B cell (primary cell): ENCODE results near the gene FAM53A. TPM values are rescaled to one million over a fixed set of nuclear protein-coding genes. Genes with fewer than 3 reads are reported as not detected.

ENCODE experiments used
- ATAC-seq: fragments of 200-7000 bp; cut with Tn5 transposase; one replicate; pipeline ENCODE4 v1.10.0; 2021; ENCODE audit warnings: low read depth, mild to moderate bottlenecking, moderate number of reproducible peaks, moderate library complexity
- CTCF ChIA-PET: fragments of 350-600 bp; sonication (Branson Sonifier 250); formaldehyde crosslinking; loops from one replicate; lab custom pipeline; 2021; ENCODE audit warnings: antibody characterized with exemption, inconsistent platforms; lab: Charles Lee
- POLR2A ChIA-PET: fragments of 350-600 bp; sonication (Branson Sonifier 250); formaldehyde crosslinking; loops from one replicate; lab custom pipeline; 2021; ENCODE audit warnings: antibody characterized with exemption; lab: Charles Lee
- DNase-seq: peaks from one replicate; pipeline ENCODE4 v3.0.0; 2013
- H2AFZ ChIP-seq: 2 replicates; pipeline ENCODE4 v1.6.1; 2012; ENCODE audit warnings: mild to moderate bottlenecking, low read depth, low read length; ENCODE audit not compliant: insufficient read depth, poor library complexity, severe bottlenecking
- H3K27ac ChIP-seq, 2 donors: 1 replicate in 1 of 2; 2 replicates in 1 of 2; pipeline ENCODE4 v1.5.1; 2012 to 2013; ENCODE audit warnings: low read length in 2 of 2, mild to moderate bottlenecking in 2 of 2, moderate library complexity in 1 of 2
- H3K27me3 ChIP-seq, 4 experiments: fragments of 200-600 bp in 1 of 4; sonication (generic) in 1 of 4; replicated peaks in 1 of 4; 1 replicate in 2 of 4; 2 replicates in 2 of 4; pipeline versions ENCODE4 v1.6.1 to v1.7.0; 2013 to 2016; ENCODE audit warnings: low read length in 3 of 4, mild to moderate bottlenecking in 2 of 4, mixed read lengths in 1 of 4, moderate library complexity in 1 of 4; ENCODE audit not compliant: insufficient read depth in 4 of 4, control insufficient read depth in 3 of 4; ENCODE audit errors: control extremely low read depth in 1 of 4
- H3K36me3 ChIP-seq, 2 experiments: replicated peaks in 1 of 2; 1 replicate in 1 of 2; 2 replicates in 1 of 2; pipeline versions ENCODE4 v1.6.1 to v1.7.1; 2013; ENCODE audit warnings: low read length in 1 of 2; ENCODE audit not compliant: insufficient read depth in 2 of 2, control insufficient read depth in 1 of 2; ENCODE audit errors: control extremely low read depth in 1 of 2, extremely low read depth in 1 of 2
- H3K4me1 ChIP-seq, 2 donors: fragments of 200-600 bp in 1 of 2; sonication (generic) in 1 of 2; 1 replicate in 1 of 2; 2 replicates in 1 of 2; pipeline versions ENCODE4 v1.5.1 to v1.6.1; 2013 to 2017; ENCODE audit warnings: low read length in 2 of 2; ENCODE audit not compliant: control insufficient read depth in 2 of 2, insufficient read depth in 2 of 2
- H3K4me2 ChIP-seq: replicated peaks from 2 replicates; pipeline ENCODE3; 2012; ENCODE audit warnings: mild to moderate bottlenecking, low read depth, low read length; ENCODE audit not compliant: poor library complexity, severe bottlenecking
- H3K4me3 ChIP-seq, 5 experiments: fragments of 200-600 bp in 1 of 5; sonication (generic) in 1 of 5; 1 replicate in 3 of 5; 2 replicates in 2 of 5; pipeline versions ENCODE4 v1.5.1 to v1.7.0; 2011 to 2016; ENCODE audit warnings: low read length in 4 of 5, mild to moderate bottlenecking in 4 of 5, low read depth in 2 of 5, control low read depth in 1 of 5, moderate library complexity in 1 of 5; ENCODE audit not compliant: insufficient read depth in 1 of 5; ENCODE audit errors: control extremely low read depth in 1 of 5, extremely low read depth in 1 of 5
- H3K79me2 ChIP-seq: fragments of 200-600 bp; sonication (generic); one replicate; pipeline ENCODE4 v1.6.0; 2016; ENCODE audit warnings: low read length; ENCODE audit not compliant: control insufficient read depth, insufficient read depth
- H3K9ac ChIP-seq: fragments of 200-600 bp; sonication (generic); 2 replicates; pipeline ENCODE4 v1.6.1; 2017; ENCODE audit warnings: mild to moderate bottlenecking, low read length, moderate library complexity
- H3K9me3 ChIP-seq, 3 donors: one replicate each; pipeline versions ENCODE4 v1.6.1 to v1.7.1; 2013; ENCODE audit warnings: low read length in 2 of 3; ENCODE audit not compliant: control insufficient read depth in 2 of 3, insufficient read depth in 1 of 3; ENCODE audit errors: control extremely low read depth in 1 of 3
- H4K20me1 ChIP-seq: 2 replicates; pipeline ENCODE4 v1.6.0; 2012; ENCODE audit warnings: mild to moderate bottlenecking, low read length; ENCODE audit not compliant: insufficient read depth, control insufficient read depth, poor library complexity, severe bottlenecking
- H3K27ac Mint-ChIP-seq: one replicate; pipeline ENCODE4 v1.8.0; 2021; ENCODE audit warnings: mixed read lengths
- H3K27me3 Mint-ChIP-seq: one replicate; pipeline ENCODE4 v1.8.0; 2021; ENCODE audit warnings: mixed read lengths
- H3K4me1 Mint-ChIP-seq: one replicate; pipeline ENCODE4 v1.8.0; 2021; ENCODE audit warnings: mixed read lengths
- H3K4me3 Mint-ChIP-seq: one replicate; pipeline ENCODE4 v1.8.0; 2021; ENCODE audit warnings: mixed read lengths
- H3K9me3 Mint-ChIP-seq: one replicate; pipeline ENCODE4 v1.8.0; 2022; ENCODE audit warnings: mixed read lengths; ENCODE audit not compliant: insufficient read depth
- EZH2 ChIP-seq: IDR thresholded peaks from 2 replicates; pipeline ENCODE4 v1.6.1; 2012; ENCODE audit warnings: borderline replicate concordance, low read depth, mild to moderate bottlenecking, moderate library complexity, low read length; ENCODE audit not compliant: insufficient read depth, poor library complexity, severe bottlenecking
- WGBS: methylation state at CpG from one replicate; pipeline ENCODE4 v1.1.5; 2013; ENCODE audit warnings: missing lambda C conversion rate; ENCODE audit not compliant: insufficient coverage; 5-methylcytosine and 5-hydroxymethylcytosine counted together
- intact Hi-C: fragments of 100-400 bp; cut with micrococcal nuclease; formaldehyde crosslinking; loops from one replicate; pipeline ENCODE4 v1.10.0; 2022
- polyA plus RNA-seq: library from polyadenylated mRNA; depleted of rRNA; stranded (reverse); fragments of >200 nt; gene quantifications from 2 replicates; pipeline ENCODE4 v1.2.3, GENCODE V29; 2012
- total RNA-seq, 2 donors: library from RNA; stranded (reverse); fragments of 120-200 nt in 1 of 2; gene quantifications; 1 replicate in 1 of 2; 2 replicates in 1 of 2; pipeline versions ENCODE4 v1.2.3 to v1.2.4, GENCODE V29; 2013 to 2022
- TF ChIP-seq, protein P1 (sequence below): fragments of 200-600 bp; IDR thresholded peaks from one replicate; pipeline ENCODE4 v1.8.0; 2022; ENCODE audit warnings: antibody characterized with exemption, mild to moderate bottlenecking

The FAM53A gene
- total and polyA plus RNA-seq, 2 donors (not counting 1 experiment from before 2014, with no cell fraction given): 2.2 to 4.2 TPM

DNA sequence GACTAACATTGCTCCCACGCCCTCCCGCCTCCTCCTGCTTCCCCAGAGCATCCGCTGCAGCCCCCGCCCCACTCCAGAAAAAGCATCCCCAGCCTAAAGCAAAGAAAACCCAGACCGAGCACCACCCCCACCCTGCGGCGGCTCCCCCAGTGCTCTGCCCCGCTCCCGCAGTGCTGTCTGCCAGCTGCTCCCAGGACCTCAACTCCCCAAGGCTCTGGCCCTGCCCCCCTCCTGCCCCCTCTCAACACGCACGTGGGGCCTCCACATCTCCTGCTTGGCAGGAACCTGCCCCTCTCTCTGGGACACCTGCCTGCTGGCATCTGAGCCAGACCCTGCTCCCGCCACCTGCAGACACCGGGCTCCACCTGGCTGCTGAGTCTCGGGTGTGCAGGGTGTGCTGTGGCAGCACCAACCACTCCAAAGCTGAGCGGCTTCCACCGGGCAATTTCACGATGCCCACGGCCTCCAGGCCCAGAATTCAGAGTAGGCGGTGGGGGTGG is 79.4 kb downstream of the FAM53A start:
- H3K9me3 ChIP-seq: peaks cover 0 to 5% (median 0%) of the 10 kb centered on the region in 3 donors
- intact Hi-C loops: no loop called here
- DNase-seq: peak; percentile 32
- Mint-ChIP-seq H3K4me1 (no peaks in the 10 kb centered on the region), H3K9me3 (no peaks in the 10 kb centered on the region), H3K4me3 (no peak overlapping the region), H3K27me3 (peaks cover 3% of the 10 kb centered on the region), H3K27ac (no peak overlapping the region)
- CTCF ChIA-PET: interaction anchor here (0.5 kb wide), 1 partner anchor 474 kb away, joined by 4 read pairs; no protein-coding TSS in a partner anchor
- peaks cover 0 to 12% of the 10 kb centered on the region in 2 donors for H3K4me1 ChIP-seq
- WGBS: 40% methylated on average over 14 of the region's 19 CpGs
- TF ChIP-seq, protein P1, sequence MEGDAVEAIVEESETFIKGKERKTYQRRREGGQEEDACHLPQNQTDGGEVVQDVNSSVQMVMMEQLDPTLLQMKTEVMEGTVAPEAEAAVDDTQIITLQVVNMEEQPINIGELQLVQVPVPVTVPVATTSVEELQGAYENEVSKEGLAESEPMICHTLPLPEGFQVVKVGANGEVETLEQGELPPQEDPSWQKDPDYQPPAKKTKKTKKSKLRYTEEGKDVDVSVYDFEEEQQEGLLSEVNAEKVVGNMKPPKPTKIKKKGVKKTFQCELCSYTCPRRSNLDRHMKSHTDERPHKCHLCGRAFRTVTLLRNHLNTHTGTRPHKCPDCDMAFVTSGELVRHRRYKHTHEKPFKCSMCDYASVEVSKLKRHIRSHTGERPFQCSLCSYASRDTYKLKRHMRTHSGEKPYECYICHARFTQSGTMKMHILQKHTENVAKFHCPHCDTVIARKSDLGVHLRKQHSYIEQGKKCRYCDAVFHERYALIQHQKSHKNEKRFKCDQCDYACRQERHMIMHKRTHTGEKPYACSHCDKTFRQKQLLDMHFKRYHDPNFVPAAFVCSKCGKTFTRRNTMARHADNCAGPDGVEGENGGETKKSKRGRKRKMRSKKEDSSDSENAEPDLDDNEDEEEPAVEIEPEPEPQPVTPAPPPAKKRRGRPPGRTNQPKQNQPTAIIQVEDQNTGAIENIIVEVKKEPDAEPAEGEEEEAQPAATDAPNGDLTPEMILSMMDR: no peak
- TF ChIP-seq EZH2: no peak
- H3K4me2 ChIP-seq: peak overlapping the region; percentile 54
- H4K20me1 ChIP-seq: no peaks in the 10 kb centered on the region
- H3K79me2 ChIP-seq: no peaks in the 10 kb centered on the region
- no peaks in the 10 kb centered on the region for H3K36me3 ChIP-seq
- POLR2A ChIA-PET: no interaction called here
- ATAC-seq: peak; percentile 24
- no peak overlapping the region for H3K27ac ChIP-seq
- no peak overlapping the region for H3K4me3 ChIP-seq
- H3K27me3 ChIP-seq: no peaks in the 10 kb centered on the region
- H2AFZ ChIP-seq: no peak overlapping the region
- H3K9ac ChIP-seq: no peak overlapping the region

DNA sequence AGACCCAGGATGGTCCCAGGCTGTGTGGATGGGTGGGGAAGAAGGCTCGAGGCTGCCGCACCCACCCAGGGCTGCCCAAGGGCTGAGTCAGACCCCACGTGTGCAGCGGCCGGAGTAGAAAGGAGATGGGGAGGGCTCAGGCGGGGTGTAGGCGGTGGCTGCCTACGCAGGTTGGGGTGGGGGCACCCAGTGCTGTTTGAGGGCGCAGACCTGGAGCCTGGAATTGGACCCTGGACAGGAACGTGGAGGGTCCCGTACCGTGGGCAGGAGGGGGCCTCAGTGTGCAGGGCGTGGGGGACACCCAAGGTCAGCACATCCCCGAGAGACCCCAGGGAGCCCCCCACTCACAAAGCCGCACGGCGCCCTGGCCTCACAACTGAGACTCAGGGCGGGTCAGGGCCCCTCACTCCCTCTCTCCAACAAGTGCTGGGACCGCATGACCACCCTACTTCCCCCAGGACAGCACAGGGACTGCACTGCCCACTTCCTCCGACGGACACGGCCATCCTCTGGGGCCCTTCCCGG is 79.9 kb downstream of the FAM53A start:
- ChIA-PET CTCF (interaction anchor here (0.5 kb wide), 1 partner anchor 474 kb away, joined by 4 read pairs; no protein-coding TSS in a partner anchor), POLR2A (no interaction called here)
- Mint-ChIP-seq H3K27ac (no peak overlapping the region), H3K4me1 (no peaks in the 10 kb centered on the region), H3K4me3 (no peak overlapping the region), H3K9me3 (no peaks in the 10 kb centered on the region), H3K27me3 (peaks cover 3% of the 10 kb centered on the region)
- DNase-seq (no peak), ATAC-seq (no peak)
- intact Hi-C loops: no loop called here
- no peaks in the 10 kb centered on the region for H4K20me1 ChIP-seq
- H2AFZ ChIP-seq: no peak overlapping the region
- 78% methylated on average over 23 of the region's 23 CpGs for WGBS
- no peak overlapping the region for H3K4me3 ChIP-seq
- H3K79me2 ChIP-seq: no peaks in the 10 kb centered on the region
- H3K9ac ChIP-seq: no peak overlapping the region
- H3K9me3 ChIP-seq: peaks cover 0 to 5% (median 0%) of the 10 kb centered on the region in 3 donors
- TF ChIP-seq, protein P1: no peak
- TF ChIP-seq EZH2: no peak
- H3K4me2 ChIP-seq: no peak overlapping the region
- no peaks in the 10 kb centered on the region for H3K36me3 ChIP-seq
- H3K27me3 ChIP-seq: no peaks in the 10 kb centered on the region
- no peak overlapping the region for H3K27ac ChIP-seq
- peaks cover 0 to 12% of the 10 kb centered on the region in 2 donors for H3K4me1 ChIP-seq
